Measurements from ENCODE around the gene TM2D3. TPM values are rescaled to one million over a fixed set of nuclear protein-coding genes. Genes with fewer than 3 reads are reported as not detected.

TM2D3 gene
- total and polyA plus RNA-seq, 2 donors (not counting 3 experiments of a cell fraction or from before 2014, with no cell fraction given): 34.3 to 51.5 TPM

- Histone ChIP-seq H3K36me3 (ENCODE audit: control insufficient read depth in 2 of 2, extremely low read depth in 1 of 2, insufficient read depth in 2 of 2, low read length in 2 of 2) (no peaks in the 10 kb centered on the region), H3K27ac (ENCODE audit: insufficient read depth, low read depth, low read length) (no peak overlapping the region), H3K9me1 (replicated peaks; ENCODE audit: control insufficient read depth, extremely low read depth, insufficient read depth, low read length) (no peaks in the 10 kb centered on the region), H4K20me1 (replicated peaks; ENCODE audit: control insufficient read depth, extremely low read depth, insufficient read depth, low read length) (no peaks in the 10 kb centered on the region), H3K4me3 (replicated peaks in 1 of 3; ENCODE audit: insufficient read depth in 1 of 3, low read depth in 1 of 3, low read length in 3 of 3) (no peak overlapping the region), H3K4me2 (ENCODE audit: insufficient read depth, low read length) (no peak overlapping the region), H3K9ac (replicated peaks; ENCODE audit: extremely low read depth, insufficient read depth, low read length) (no peak overlapping the region), H3K9me3 (replicated peaks; ENCODE audit: control insufficient read depth, insufficient read depth, low read length) (no peaks in the 10 kb centered on the region), H3K4me1 (ENCODE audit: control insufficient read depth, extremely low read depth, insufficient read depth, low read length) (no peaks in the 10 kb centered on the region), H3K27me3 (ENCODE audit: control insufficient read depth in 2 of 2, insufficient read depth in 2 of 2, low read length in 2 of 2) (no peaks in the 10 kb centered on the region), H2AFZ (ENCODE audit: low read depth, low read length) (no peak overlapping the region), H3K79me2 (ENCODE audit: control insufficient read depth, insufficient read depth, low read length) (no peaks in the 10 kb centered on the region)
- intact Hi-C loops (cut with micrococcal nuclease): no loop called here
- dilution Hi-C loops (cut with MboI; ENCODE audit: extremely low pct_ligation_motif_present, low sequenced_read_pairs): no loop called here
- FAIRE-seq (no peak), DNase-seq (ENCODE audit: low read depth, low spot score) (no peak)
- TF ChIP-seq GATA2 (IDR thresholded peaks at IDR 0.05; ENCODE audit: insufficient read depth, insufficient read length, low read depth, low read length) (no peak), CTCF (IDR thresholded peaks at IDR 0.05; ENCODE audit: extremely low read depth in 1 of 2, insufficient read depth in 1 of 2, low read depth in 1 of 2, low read length in 2 of 2) (peak; percentile 13 to 21)
- CTCF ChIA-PET: no interaction called here
- BruUV-seq (replicated peaks): no TSS peak
- POLR2A ChIA-PET: no interaction called here
Measured at GRCh38 chr15:101664303-101664913, 12.2 kb upstream of the TM2D3 start.

DNA sequence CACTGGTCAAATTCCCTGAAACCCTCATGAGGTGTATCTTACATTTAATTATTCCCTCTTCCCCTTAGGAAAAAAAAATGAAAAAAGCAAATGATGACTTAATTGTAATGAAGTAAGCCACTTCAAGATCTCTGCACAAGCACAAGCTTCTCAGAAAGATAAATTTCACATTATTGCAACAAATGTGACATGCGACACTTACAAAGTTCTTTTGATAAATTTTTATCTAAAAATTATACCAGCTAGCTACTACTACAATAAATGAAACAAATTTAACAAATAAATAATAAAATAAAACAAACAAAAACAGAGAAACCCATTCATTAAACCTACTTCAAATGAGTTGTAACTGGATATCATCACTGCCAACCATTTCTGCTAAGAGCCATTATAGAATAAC lies 10.0 kb upstream of the TM2D3 start:
- DNase-seq (ENCODE audit: low read depth, low spot score): no peak
- Histone ChIP-seq H2AFZ (ENCODE audit: low read depth, low read length) (no peak overlapping the region), H3K4me2 (ENCODE audit: insufficient read depth, low read length) (no peak overlapping the region), H3K27me3 (ENCODE audit: control insufficient read depth in 2 of 2, insufficient read depth in 2 of 2, low read length in 2 of 2) (no peaks in the 10 kb centered on the region), H3K36me3 (ENCODE audit: control insufficient read depth in 2 of 2, extremely low read depth in 1 of 2, insufficient read depth in 2 of 2, low read length in 2 of 2) (no peaks in the 10 kb centered on the region), H3K9ac (replicated peaks; ENCODE audit: extremely low read depth, insufficient read depth, low read length) (no peak overlapping the region), H3K79me2 (ENCODE audit: control insufficient read depth, insufficient read depth, low read length) (no peaks in the 10 kb centered on the region), H3K4me3 (replicated peaks in 1 of 3; ENCODE audit: insufficient read depth in 1 of 3, low read depth in 1 of 3, low read length in 3 of 3) (no peak overlapping the region), H3K9me3 (replicated peaks; ENCODE audit: control insufficient read depth, insufficient read depth, low read length) (no peaks in the 10 kb centered on the region), H3K27ac (ENCODE audit: insufficient read depth, low read depth, low read length) (no peak overlapping the region), H3K9me1 (replicated peaks; ENCODE audit: control insufficient read depth, extremely low read depth, insufficient read depth, low read length) (no peaks in the 10 kb centered on the region), H4K20me1 (replicated peaks; ENCODE audit: control insufficient read depth, extremely low read depth, insufficient read depth, low read length) (no peaks in the 10 kb centered on the region), H3K4me1 (ENCODE audit: control insufficient read depth, extremely low read depth, insufficient read depth, low read length) (peaks cover 4% of the 10 kb centered on the region)
- TF ChIP-seq EZH2 (IDR thresholded peaks at IDR 0.05; ENCODE audit: borderline replicate concordance, low read depth, low read length, severe bottlenecking) (no peak), CTCF (IDR thresholded peaks at IDR 0.05; ENCODE audit: extremely low read depth in 1 of 2, insufficient read depth in 1 of 2, low read depth in 1 of 2, low read length in 2 of 2) (no peak), JUN (IDR thresholded peaks at IDR 0.05; ENCODE audit: borderline replicate concordance, insufficient read depth, insufficient read length, low read depth) (no peak), POLR2AphosphoS5 (IDR thresholded peaks at IDR 0.05; ENCODE audit: insufficient read depth, low read depth, low read length) (no peak), POLR2A (IDR thresholded peaks at IDR 0.05; ENCODE audit: low read depth, low read length) (no peak), MYC (IDR thresholded peaks at IDR 0.05; ENCODE audit: low read depth, low read length) (no peak), FOS (IDR thresholded peaks at IDR 0.05; ENCODE audit: borderline replicate concordance, insufficient read depth, low read length) (no peak), GATA2 (IDR thresholded peaks at IDR 0.05; ENCODE audit: insufficient read depth, insufficient read length, low read depth, low read length) (no peak)
- TF ChIP-seq, protein P1, sequence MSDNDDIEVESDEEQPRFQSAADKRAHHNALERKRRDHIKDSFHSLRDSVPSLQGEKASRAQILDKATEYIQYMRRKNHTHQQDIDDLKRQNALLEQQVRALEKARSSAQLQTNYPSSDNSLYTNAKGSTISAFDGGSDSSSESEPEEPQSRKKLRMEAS (IDR thresholded peaks at IDR 0.05; ENCODE audit: insufficient read depth, insufficient read length): no peak
- CTCF ChIA-PET: no interaction called here
- BruUV-seq (replicated peaks): no TSS peak
- FAIRE-seq: no peak
- POLR2A ChIA-PET: no interaction called here
- intact Hi-C loops (cut with micrococcal nuclease): no loop called here
- dilution Hi-C loops (cut with MboI; ENCODE audit: extremely low pct_ligation_motif_present, low sequenced_read_pairs): no loop called here
